Body of pancreas (tissue), 4 donors: ENCODE data around the gene IGSF6. TPM values are rescaled to one million over a fixed set of nuclear protein-coding genes. Genes with fewer than 3 reads are reported as not detected.

ENCODE experiments used
- ATAC-seq: fragments of 150-250 bp; one replicate; pipeline ENCODE4 v1.9.1; 2016
- DNase-seq, 4 donors: peaks; one replicate each; pipeline ENCODE4 v3.0.0-alpha.2; 2019
- H3K27ac ChIP-seq, 4 donors: fragments of 200-600 bp; sonication (generic); 1 replicate in 3 of 4; 2 replicates in 1 of 4; pipeline versions ENCODE4 v1.5.1 to v1.6.1; 2016 to 2019; ENCODE audit warnings: mild to moderate bottlenecking in 1 of 4, mixed read lengths in 1 of 4, moderate library complexity in 1 of 4
- H3K27me3 ChIP-seq, 2 donors: fragments of 200-600 bp; sonication (generic); one replicate each; pipeline ENCODE4 v1.6.0; 2016; ENCODE audit warnings: mild to moderate bottlenecking in 1 of 2
- H3K36me3 ChIP-seq, 2 donors: fragments of 200-600 bp; sonication (generic); replicated peaks in 1 of 2; 2 replicates each; pipeline ENCODE4 v1.5.1; 2016; ENCODE audit warnings: low read depth in 2 of 2; ENCODE audit not compliant: insufficient read depth in 1 of 2
- H3K4me1 ChIP-seq: fragments of 200-600 bp; sonication (generic); one replicate; pipeline ENCODE4 v1.6.0; 2016
- H3K4me3 ChIP-seq, 2 donors: fragments of 200-600 bp; sonication (generic); 1 replicate in 1 of 2; 2 replicates in 1 of 2; pipeline ENCODE4 v1.5.1; 2016 to 2019
- H3K9me3 ChIP-seq, 3 donors: fragments of 200-600 bp; sonication (generic); 1 replicate in 2 of 3; 2 replicates in 1 of 3; pipeline ENCODE4 v1.5.1; 2016
- CTCF ChIP-seq, 7 experiments: fragments of 450-650 bp in 4 of 7; fragments of 200-600 bp in 3 of 7; sonication (generic) in 3 of 7; IDR thresholded peaks; one replicate each; pipeline ENCODE4 v1.5.1; 2016 to 2019; ENCODE audit warnings: antibody characterized with exemption in 7 of 7
- POLR2A ChIP-seq, 3 donors: fragments of 450-650 bp; IDR thresholded peaks; one replicate each; pipeline ENCODE4 v1.6.1; 2016; ENCODE audit warnings: antibody characterized with exemption in 3 of 3, mild to moderate bottlenecking in 2 of 3
- WGBS, 2 donors: methylation state at CpG; one replicate each; pipeline ENCODE4 v1.1.5; 2017; 5-methylcytosine and 5-hydroxymethylcytosine counted together
- intact Hi-C: fragments of 100-400 bp; cut with DNase I; formaldehyde crosslinking; loops from one replicate; pipeline ENCODE4 v1.15.1; 2023
- total RNA-seq, 2 donors: library from RNA; depleted of rRNA; stranded (reverse); fragments of >200 nt; gene quantifications; one replicate each; pipeline ENCODE4 v1.1.0, GENCODE V29; 2016

Gene IGSF6
- total RNA-seq, 2 donors from 2014 or later: 1.3 TPM; not detected in 1

- no peak for DNase-seq
- H3K27me3 ChIP-seq: no peaks in the 10 kb centered on the region
- no peaks in the 10 kb centered on the region for H3K4me1 ChIP-seq
- TF ChIP-seq CTCF (IDR thresholded peaks at IDR 0.05) (no peak), POLR2A (IDR thresholded peaks at IDR 0.05) (no peak)
- no peak overlapping the region for H3K4me3 ChIP-seq
- H3K36me3 ChIP-seq: no peaks in the 10 kb centered on the region
- WGBS, 2 donors: 69 to 74% methylated on average over 4 of the region's 4 CpGs
- intact Hi-C loops: no loop called here
- no peak overlapping the region for H3K27ac ChIP-seq
- ATAC-seq: no peak
- no peaks in the 10 kb centered on the region for H3K9me3 ChIP-seq
Observed at GRCh38 chr16:21644674-21645073, 7.7 kb downstream of the IGSF6 start.

- TF ChIP-seq CTCF (IDR thresholded peaks at IDR 0.05): no peak
- TF ChIP-seq POLR2A (IDR thresholded peaks at IDR 0.05): no peak
- Histone ChIP-seq H3K4me3 (no peak overlapping the region), H3K27ac (no peak overlapping the region), H3K4me1 (no peaks in the 10 kb centered on the region), H3K36me3 (no peaks in the 10 kb centered on the region), H3K9me3 (no peaks in the 10 kb centered on the region), H3K27me3 (no peaks in the 10 kb centered on the region)
- ATAC-seq (no peak), DNase-seq (no peak)
- intact Hi-C loops: no loop called here
- WGBS, 2 donors: 87 to 96% methylated on average over 3 of the region's 3 CpGs
Observed at GRCh38 chr16:21643785-21644184, 8.6 kb downstream of the IGSF6 start.

- no peaks in the 10 kb centered on the region for H3K9me3 ChIP-seq
- DNase-seq (no peak), ATAC-seq (no peak)
- no peaks in the 10 kb centered on the region for H3K36me3 ChIP-seq
- H3K4me1 ChIP-seq: no peaks in the 10 kb centered on the region
- no peaks in the 10 kb centered on the region for H3K27me3 ChIP-seq
- intact Hi-C loops: no loop called here
- H3K4me3 ChIP-seq: no peak overlapping the region
- 53 to 77% methylated on average over 7 of the region's 7 CpGs for WGBS, 2 donors
- H3K27ac ChIP-seq: no peak overlapping the region
- TF ChIP-seq POLR2A (IDR thresholded peaks at IDR 0.05): no peak
- no peak for TF ChIP-seq CTCF (IDR thresholded peaks at IDR 0.05)
Observed at GRCh38 chr16:21642861-21643260, 9.5 kb downstream of the IGSF6 start.

- TF ChIP-seq POLR2A (IDR thresholded peaks at IDR 0.05) (no peak), CTCF (IDR thresholded peaks at IDR 0.05) (no peak)
- Histone ChIP-seq H3K27ac (no peak overlapping the region), H3K4me3 (no peak overlapping the region), H3K36me3 (no peaks in the 10 kb centered on the region), H3K9me3 (no peaks in the 10 kb centered on the region), H3K4me1 (no peaks in the 10 kb centered on the region), H3K27me3 (no peaks in the 10 kb centered on the region)
- ATAC-seq (no peak), DNase-seq (no peak)
- intact Hi-C loops: no loop called here
- WGBS, 2 donors: 78 to 79% methylated on average over 6 of the region's 6 CpGs
Observed at GRCh38 chr16:21641916-21642315, 10.5 kb downstream of the IGSF6 start.

GRCh38 chr16:21639493-21639892 lies 12.9 kb downstream of the IGSF6 start:
- Histone ChIP-seq H3K9me3 (no peaks in the 10 kb centered on the region), H3K27ac (no peak overlapping the region), H3K36me3 (no peaks in the 10 kb centered on the region), H3K27me3 (no peaks in the 10 kb centered on the region), H3K4me1 (no peaks in the 10 kb centered on the region), H3K4me3 (no peak overlapping the region)
- intact Hi-C loops: no loop called here
- DNase-seq (no peak), ATAC-seq (no peak)
- 93 to 95% methylated on average over 2 of the region's 2 CpGs for WGBS, 2 donors
- no peak for TF ChIP-seq CTCF (IDR thresholded peaks at IDR 0.05)
- no peak for TF ChIP-seq POLR2A (IDR thresholded peaks at IDR 0.05)
